Stimulated activated CD4-positive, alpha-beta T cell treated with anti-CD3 and anti-CD28 coated beads, Interleukin-4, amount 100 ng/mL, for 48 hours (primary cell): ENCODE data around the gene PTPRC.

Source experiments
- DNase-seq, 2 donors: peaks; one replicate each; pipeline ENCODE4 v3.0.0-alpha.2; 2020; ENCODE audit warnings: low read depth in 2 of 2

PTPRC gene

DNA sequence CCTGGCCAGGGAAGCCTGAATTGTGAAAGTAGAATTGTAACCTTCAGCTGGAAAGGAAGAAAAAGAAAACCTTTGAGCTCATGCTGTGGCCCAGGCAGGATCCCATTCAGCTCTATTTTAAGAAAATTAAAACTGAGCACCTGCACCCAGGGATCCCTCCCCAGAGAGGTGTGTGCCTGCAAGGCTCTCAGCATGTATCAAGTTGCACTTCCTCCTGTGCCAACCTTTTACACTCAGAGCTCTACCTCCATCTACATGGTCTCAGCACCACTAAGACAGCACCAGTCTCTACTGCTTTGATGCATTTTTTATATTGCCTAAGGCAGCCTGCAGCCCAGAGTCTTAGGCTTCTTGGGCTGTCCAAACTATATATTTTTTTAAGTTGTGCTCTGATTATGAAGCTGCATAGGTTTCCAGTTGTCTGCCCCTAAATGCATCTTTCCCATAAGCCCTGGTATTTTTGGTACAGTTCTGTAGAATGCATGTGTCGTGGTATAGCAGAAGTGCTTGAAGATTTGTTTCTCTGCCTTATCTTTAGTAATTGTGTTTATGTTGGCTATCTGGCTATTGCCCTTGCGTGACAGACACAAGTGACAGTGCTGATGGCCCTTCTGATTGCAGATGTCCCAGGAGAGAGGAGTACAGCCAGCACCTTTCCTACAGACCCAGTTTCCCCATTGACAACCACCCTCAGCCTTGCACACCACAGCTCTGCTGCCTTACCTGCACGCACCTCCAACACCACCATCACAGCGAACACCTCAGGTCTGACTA is 63.1 kb downstream of the PTPRC start:
- no peak for DNase-seq

DNA sequence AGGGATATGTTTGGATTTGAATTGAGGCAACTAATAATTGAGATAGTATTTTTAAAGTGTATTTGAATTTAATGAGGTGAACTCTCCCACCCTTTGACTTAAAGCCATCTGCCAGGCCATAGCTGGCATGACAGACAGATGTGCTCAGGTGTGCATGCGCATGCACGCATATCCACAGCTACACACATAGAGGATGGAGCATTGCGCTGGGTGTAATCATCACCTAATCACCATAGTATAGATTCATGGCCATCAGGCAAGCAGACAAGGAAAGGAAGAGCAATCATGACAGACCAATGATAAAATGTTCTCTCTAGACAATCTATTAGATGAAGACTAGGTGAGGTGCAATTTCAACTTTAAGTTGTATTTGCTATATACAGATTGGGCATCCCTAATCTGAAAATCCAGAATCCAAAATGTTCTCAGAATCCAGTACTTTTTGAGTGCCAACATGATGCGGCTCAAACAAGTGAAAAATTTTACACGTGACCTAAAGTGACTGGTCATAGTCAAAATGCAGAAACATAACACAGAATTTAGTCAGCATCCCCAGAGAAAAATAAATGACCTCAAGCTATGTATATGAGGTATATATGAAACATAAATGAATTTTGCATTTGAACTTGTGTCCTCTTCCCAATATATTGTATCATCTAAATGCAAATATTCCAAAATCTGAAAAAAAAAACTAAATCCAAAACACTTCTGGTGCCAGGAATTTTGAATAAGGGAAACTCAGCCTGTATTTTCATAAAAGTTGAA is 70.1 kb downstream of the PTPRC start:
- DNase-seq: no peak

DNA sequence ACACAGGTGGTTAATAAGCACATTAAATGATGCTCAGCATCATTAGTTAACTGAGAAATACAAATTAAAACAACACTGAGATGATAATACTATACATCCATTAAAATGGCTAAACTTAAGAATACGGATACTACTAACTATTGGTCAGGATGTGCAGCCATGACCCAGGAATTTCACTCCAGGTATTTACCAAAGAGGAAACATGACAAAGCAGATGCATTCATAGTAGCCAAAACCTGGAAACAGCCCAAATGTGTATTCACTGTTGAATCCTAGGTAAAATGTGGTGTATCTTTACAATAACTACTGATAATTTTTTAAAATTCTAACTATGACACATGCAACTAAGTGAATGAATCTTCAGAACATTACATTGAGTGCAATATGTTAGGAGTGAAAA is 73.0 kb downstream of the PTPRC start:
- DNase-seq: no peak

DNA sequence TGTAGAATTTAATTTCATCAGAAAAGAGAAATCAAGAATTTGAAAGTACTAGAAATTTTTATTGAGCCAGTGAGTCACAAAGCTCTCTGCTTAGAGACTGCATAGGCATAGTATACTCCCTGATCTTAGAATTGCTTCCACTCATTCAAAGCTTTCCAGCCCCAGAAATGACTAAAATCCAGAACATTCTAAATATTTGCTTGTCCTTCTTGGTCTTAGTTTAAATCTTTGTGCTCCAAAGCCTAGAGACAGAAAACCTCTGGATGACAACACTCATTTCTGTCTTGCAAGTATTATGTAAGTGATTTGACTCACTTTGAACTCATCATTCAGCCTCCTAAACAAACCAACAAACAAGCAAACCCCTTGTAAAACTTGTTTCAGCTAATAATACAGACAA is 74.2 kb downstream of the PTPRC start:
- no peak for DNase-seq

DNA sequence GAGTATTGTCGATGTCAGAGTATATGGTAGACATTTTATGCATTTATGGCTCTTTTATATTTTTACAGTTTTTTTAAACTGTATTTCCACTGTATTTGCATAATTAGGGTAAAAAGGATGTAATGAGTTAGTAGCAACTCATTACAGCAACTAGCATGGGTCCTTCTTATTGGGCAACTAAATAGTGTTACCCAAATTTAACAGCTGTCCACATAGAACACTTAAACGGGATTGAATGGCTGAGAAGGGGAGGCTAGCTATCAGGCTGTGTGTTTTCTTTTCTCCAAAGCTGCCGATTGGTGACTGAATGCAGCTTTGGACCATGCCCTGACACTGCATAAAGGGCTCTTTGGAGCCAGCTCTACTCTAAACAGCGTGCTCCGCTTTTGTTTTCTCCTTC is 75.4 kb downstream of the PTPRC start:
- no peak for DNase-seq

DNA sequence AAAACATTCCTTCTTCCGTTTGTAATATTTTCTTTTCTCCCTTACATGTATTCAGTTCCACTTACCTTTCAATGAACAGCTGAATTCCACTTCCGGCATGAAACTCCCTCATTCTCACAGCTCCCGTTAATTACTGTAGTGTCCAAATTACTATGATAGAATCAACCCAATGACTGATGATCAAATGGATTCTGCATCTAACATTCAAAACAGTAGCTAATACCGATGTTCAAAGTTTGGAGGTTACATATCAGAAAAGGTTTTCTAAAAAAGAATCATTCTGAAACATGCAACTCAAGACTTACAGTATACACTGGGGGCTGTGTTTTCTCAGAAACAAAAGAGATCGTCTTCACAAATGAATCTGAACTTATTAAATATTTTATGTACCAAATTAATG is 77.2 kb downstream of the PTPRC start:
- DNase-seq: no peak

DNA sequence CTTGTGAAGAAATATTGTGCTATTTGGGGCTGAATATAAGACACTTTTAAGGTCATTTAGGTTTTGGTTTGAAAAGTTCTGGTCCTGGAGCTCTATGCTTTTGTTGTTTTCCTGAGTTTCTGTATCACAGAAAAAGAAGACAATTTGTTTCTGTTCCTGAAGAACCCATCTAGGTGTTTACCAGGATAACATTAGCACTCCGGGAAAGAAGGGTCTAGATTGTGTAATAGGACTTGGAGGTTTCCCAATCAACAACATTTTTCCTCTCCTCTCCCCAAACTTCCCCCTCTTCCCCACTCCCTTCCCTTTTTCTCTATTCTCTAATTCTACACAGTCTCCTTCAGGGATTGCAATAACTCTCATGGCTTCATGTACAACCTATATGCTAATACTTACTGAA is 78.7 kb downstream of the PTPRC start:
- DNase-seq: no peak

DNA sequence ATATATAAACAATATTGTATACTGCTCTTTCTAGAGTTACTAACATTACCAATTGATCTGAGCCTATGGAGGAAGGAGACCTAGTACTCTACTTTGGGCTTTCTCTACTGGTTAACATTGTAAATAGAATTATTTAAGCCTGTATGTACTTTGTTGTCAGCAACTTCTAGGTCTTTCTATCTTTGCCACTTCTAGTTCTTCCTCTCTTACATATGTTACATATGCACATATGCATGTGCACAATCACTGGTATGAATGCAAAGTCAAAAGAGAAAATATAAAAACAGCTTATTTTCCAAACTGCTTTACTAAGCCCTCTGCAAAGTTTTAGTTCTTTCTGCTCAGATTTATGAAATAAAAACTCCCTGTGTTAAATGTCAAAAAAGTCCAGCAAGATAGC is 84.3 kb downstream of the PTPRC start:
- DNase-seq: no peak

DNA sequence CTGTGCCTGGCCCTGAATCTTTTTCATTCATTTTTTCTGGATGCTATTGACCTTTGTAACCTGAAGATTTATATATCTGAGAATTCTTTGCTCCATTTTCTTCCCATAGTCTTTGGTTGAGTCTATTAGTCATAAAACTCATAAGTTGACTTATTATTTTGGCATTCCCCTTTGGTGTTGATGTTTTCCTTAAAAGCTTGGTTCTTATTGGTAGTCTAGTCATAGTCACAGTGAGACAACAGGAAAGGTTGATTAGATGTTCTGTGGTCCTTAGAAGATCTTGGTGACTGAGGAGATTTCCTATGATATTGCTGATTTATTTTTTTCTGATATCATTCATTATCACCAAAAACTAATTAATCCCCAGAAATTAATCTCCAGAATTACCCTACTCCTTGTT is 86.2 kb downstream of the PTPRC start:
- no peak for DNase-seq

DNA sequence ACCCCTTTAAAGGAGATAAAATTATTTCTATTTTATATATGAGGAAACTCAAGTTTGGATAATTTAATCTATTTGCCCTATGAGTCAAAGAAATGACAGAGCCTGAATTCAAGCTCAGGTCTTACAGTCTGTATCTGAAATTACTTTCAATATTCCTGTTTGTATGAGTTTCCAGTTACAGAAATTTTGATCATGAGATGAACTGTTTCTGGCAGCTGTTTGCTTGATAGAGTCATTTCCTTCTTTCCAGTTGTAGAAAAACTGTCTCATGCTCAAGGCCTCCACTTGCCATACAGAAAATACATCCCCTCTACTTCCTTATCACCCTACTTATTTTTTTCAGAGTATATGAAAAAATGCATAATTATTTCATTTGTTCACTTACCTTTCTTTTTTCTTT is 87.6 kb downstream of the PTPRC start:
- no peak for DNase-seq

DNA sequence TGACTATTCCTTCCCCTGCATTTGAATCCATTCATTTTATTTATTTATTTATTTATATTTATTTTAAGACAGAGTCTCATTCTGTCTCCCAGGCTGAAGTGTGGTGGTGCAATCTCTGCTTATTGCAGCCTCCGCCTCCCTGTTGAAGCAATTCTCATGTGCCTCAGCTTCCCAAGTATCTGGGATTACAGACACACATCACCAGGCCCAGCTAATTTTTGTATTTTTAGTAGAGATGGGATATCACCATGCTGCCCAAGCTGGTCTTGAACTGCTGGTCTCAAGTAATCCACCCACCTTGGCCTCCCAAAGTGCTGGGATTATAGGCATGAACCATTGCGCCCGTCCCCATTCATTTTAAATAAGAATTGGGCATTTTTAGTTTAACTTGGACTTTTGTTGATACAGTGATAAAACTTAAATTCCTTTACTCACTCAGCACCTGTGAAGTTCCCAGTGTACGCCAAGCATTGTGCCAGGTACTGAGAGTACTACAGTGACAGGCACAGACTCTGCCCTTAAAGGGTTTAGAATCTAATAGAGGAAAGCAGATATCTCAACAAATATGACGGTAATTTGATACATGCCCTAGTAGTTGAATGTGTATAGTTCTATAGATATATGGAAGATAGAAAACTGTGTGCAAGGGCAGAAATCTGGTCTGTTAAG is 90.5 kb downstream of the PTPRC start:
- no peak for DNase-seq

DNA sequence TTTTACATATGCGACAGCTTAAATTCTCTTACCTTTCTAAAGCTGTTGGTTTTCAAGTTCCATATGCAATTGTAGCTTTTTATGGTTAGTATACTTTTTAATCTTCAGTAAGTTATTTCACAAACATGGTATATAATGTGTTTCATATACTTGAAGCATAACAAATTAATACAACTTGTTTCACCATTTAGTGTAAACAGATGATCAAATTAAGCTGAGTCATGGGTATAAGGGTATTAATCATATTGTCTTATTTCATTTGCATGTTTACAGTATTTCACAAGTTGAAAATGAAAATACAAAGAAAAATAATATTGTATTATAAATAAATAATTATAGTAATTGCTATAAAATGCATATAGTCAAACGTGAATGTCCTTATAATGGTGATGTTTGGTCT is 92.1 kb downstream of the PTPRC start:
- DNase-seq: no peak

DNA sequence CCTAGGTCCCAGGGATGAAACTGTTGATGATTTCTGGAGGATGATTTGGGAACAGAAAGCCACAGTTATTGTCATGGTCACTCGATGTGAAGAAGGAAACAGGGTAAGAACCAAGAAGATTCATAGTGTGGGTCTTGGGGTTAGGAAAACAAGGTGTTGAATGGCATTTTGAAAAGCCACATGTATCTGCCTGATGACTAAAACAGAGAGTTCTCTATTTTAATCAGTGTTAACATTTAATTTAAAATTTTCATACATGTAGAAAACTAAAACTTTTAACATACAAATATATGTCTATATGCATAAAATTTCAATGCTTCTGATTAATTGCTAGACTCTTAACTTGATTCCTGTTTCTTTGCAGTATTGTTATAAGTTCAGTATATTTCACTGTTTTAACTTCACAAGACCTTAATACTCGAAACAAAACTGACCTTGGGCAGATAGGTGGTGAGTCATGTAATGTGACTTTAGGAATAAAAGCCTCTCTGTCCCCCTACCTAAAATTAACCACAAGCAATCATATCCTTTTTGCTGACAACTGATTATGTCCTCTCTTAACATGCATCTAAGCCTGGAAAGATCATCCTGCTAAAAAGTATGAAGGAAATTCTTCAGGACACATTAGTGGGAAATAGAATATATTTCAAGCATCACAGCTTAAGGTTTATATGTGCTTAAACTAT is 95.6 kb downstream of the PTPRC start:
- no peak for DNase-seq

DNA sequence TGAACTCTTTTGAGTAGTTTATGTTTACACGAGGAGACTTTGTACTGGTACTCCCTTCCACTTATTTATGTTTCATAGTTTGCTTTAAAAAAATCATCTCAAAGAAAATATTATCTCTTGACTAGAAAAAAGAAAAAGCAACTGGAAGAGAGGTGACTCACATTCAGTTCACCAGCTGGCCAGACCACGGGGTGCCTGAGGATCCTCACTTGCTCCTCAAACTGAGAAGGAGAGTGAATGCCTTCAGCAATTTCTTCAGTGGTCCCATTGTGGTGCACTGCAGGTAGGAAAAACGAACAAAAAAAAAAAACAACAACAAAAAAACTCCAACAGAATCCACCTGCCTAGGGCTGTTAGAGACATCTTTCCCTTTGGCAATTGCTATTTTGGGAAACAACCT is 102.9 kb downstream of the PTPRC start:
- DNase-seq: no peak

DNA sequence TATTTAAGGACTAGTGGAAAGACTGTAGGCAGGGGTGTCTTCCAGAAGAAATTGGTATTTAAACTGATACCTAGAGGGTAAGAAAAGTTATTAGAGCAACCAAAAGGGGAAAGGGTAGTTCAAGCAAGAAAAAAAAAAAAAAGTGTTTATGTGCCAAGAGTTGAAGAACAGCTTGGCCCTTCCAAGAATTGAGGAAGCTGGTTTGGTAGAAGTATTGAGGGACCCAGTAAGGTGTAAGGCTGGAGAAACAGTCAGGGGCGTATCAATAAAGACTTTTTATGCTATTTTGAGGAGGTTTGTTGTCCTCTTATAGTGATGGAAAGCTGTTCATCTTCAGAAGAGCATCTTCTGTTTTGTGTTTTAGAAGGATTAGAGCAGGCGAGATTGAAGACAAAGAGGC is 108.3 kb downstream of the PTPRC start:
- no peak for DNase-seq

DNA sequence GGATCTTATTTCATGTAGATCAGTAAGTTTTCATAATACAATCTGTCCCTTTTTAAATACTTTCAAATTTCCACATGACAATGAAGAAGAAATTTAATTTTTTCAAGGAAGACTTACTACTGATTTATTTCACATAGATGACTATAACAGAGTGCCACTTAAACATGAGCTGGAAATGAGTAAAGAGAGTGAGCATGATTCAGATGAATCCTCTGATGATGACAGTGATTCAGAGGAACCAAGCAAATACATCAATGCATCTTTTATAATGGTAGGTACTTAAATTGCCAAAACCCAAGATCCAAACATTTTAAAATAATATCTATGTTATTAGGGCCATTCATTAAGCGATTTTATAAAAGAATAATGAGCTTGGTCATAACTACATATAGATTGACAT is 110.4 kb downstream of the PTPRC start:
- DNase-seq: no peak

DNA sequence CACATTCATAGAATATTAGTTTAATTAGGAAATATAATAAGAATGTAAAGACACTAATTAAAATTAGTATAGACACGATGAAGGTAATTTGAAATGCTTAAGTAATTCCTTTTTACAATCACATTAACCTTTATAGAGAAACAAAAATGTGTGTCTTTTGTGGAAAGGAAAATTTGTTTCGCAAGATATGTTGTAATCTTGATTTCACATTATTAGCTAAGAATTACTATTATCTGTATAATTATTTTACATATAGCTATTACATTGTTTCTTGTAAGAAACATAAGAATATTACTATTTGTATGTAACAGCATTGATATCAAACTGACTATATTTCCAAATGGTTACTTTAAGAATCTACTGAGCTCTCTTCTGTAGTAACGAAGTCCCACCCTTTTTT is 111.2 kb downstream of the PTPRC start:
- no peak for DNase-seq

DNA sequence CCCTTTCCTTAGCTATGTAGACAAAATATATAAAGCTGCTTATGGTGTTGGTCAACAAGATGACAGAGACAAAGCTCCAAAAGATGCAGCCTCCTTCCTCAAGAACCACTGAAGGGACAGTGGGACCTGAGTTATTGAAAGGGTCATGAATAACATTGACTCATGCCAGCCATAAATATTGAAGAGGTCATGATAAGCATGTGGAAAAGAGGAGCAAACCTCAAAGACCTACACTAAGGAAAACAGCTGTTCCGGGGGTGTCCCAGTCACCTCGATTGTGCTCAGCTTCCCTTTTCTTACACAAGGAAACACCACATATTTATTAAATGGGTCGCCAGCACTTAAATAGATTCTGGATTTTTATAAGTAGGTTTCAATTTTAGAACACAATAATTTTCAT is 112.9 kb downstream of the PTPRC start:
- DNase-seq: no peak

DNA sequence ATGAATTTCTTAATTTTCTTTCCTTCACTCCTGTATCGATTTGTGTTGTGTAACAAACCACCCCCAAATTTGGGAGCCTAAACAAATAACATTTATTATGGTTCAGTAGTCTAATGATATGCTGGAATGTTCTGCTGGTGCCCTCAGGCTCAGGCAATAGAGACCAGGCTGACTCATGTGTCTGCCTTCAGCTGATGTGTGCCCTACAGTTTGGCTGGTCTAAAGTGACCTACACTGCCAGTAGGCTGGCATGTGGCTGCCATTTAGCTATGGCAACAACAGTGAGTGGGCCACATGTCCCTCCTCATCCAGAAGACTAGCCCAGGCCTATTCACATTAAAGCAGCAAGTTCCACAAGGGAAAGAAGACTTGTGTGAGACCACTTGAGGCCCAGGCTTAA is 115.8 kb downstream of the PTPRC start:
- DNase-seq: no peak

DNA sequence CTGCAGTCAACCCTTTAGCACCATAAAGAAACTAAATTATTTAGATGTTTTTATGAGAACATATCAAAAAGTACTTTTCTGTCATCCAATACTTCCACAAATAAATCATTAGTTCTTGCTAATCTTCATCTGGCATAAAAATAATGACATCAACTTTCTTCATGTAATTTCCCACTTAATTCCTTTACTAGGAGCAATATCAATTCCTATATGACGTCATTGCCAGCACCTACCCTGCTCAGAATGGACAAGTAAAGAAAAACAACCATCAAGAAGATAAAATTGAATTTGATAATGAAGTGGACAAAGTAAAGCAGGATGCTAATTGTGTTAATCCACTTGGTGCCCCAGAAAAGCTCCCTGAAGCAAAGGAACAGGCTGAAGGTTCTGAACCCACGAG is 116.9 kb downstream of the PTPRC start:
- no peak for DNase-seq

DNA sequence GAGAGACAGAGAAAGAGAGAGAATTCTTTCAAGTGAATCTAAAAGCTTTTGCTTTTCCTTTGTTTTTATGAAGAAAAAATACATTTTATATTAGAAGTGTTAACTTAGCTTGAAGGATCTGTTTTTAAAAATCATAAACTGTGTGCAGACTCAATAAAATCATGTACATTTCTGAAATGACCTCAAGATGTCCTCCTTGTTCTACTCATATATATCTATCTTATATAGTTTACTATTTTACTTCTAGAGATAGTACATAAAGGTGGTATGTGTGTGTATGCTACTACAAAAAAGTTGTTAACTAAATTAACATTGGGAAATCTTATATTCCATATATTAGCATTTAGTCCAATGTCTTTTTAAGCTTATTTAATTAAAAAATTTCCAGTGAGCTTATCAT is 117.6 kb downstream of the PTPRC start:
- no peak for DNase-seq

DNA sequence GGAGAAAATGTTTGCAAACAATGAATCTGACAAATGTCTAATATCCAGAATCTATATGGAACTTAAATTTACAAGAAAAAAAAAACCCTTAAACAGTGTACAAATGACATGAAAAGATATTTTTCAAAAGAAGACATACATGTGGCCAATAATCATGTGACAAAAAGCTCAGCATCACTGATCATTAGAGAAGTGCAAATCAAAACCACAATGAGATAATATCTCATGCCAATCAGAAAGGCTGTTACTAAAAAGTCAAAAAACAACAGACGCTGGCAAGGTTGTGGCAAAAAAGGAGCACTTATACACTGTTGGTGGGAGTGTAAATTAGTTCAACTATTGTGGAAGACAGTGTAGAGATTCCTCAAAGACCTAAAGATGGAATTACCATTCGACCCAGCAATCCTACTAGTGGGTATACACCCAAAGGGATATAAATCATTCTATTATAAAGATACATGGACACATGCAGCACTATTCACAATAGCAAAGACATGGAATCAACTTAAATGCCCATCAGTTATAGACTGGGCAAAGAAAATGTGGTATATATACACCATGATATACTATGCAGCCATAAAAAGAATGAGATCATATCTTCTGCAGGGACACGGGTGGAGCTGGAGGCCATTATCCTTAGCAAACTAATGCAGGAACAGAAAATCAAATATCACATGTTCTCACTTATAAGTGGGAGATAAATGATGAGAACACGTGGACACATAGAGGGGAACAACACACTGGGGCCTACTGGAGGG is 123.2 kb downstream of the PTPRC start:
- DNase-seq: no peak
